Ishikawa (cell line): Measurements from ENCODE around the gene ASH1L.

Source experiments
- CEBPB ChIP-seq: IDR thresholded peaks from 2 replicates; pipeline ENCODE4 v1.6.1; 2012
- CREB1 ChIP-seq: IDR thresholded peaks from 2 replicates; pipeline ENCODE4 v1.6.1; 2012; ENCODE audit warnings: low read depth
- EGR1 ChIP-seq: IDR thresholded peaks from 2 replicates; pipeline ENCODE4 v1.6.1; 2012
- EP300 ChIP-seq: IDR thresholded peaks from 2 replicates; pipeline ENCODE4 v1.6.1; 2012; ENCODE audit warnings: borderline replicate concordance
- FOXM1 ChIP-seq: IDR thresholded peaks from 2 replicates; pipeline ENCODE4 v1.6.1; 2012; ENCODE audit warnings: low read depth, borderline replicate concordance
- NFIC ChIP-seq: IDR thresholded peaks from 2 replicates; pipeline ENCODE4 v1.6.1; 2012
- RAD21 ChIP-seq: IDR thresholded peaks from 2 replicates; pipeline ENCODE4 v1.6.1; 2012; ENCODE audit warnings: low read depth
- TAF1 ChIP-seq: IDR thresholded peaks from 2 replicates; pipeline ENCODE4 v1.6.1; 2012; ENCODE audit warnings: low read depth, mild to moderate bottlenecking
- TCF12 ChIP-seq: IDR thresholded peaks from 2 replicates; pipeline ENCODE4 v1.6.1; 2012; ENCODE audit warnings: low read depth
- TEAD4 ChIP-seq: IDR thresholded peaks from 2 replicates; pipeline ENCODE4 v1.6.1; 2012
- YY1 ChIP-seq: IDR thresholded peaks from 2 replicates; pipeline ENCODE4 v1.6.1; 2012; ENCODE audit warnings: low read depth
- ZBTB7A ChIP-seq: IDR thresholded peaks from 2 replicates; pipeline ENCODE4 v1.6.1; 2012; ENCODE audit warnings: low read depth
- TF ChIP-seq, protein P1 (sequence below): IDR thresholded peaks from 2 replicates; pipeline ENCODE4 v1.6.1; 2012
- TF ChIP-seq, protein P2 (sequence below): IDR thresholded peaks from 2 replicates; pipeline ENCODE4 v1.6.1; 2012
- TF ChIP-seq, protein P3 (sequence below): IDR thresholded peaks from 2 replicates; pipeline ENCODE4 v1.6.1; 2012; ENCODE audit warnings: low read depth, mild to moderate bottlenecking

ASH1L gene

DNA sequence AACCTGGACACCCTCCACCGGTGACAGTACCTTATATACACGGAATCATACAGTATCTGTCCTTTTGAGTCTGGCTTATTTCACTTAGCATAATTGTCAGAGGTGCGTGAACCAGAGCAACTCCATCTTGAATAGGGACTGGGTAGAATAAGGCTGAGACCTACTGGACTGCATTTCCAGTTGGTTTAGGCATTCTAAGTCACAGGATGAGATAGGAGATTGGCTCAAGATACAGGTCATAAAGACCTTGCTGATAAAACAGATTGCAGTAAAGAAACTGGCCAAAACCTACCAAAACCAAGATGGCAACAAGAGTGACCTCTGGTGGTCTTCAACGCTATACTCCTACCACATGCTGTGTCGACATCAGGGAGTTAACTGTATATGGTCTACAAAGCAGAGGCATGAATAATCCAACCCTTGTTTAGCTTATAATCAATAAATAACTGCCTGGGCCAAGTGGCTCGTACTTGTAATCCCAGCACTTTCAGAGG is 255.3 kb downstream of the ASH1L start:
- no peak for TF ChIP-seq TCF12
- peak; percentile 24; the same call in 1 of the 2 replicates for TF ChIP-seq RAD21

DNA sequence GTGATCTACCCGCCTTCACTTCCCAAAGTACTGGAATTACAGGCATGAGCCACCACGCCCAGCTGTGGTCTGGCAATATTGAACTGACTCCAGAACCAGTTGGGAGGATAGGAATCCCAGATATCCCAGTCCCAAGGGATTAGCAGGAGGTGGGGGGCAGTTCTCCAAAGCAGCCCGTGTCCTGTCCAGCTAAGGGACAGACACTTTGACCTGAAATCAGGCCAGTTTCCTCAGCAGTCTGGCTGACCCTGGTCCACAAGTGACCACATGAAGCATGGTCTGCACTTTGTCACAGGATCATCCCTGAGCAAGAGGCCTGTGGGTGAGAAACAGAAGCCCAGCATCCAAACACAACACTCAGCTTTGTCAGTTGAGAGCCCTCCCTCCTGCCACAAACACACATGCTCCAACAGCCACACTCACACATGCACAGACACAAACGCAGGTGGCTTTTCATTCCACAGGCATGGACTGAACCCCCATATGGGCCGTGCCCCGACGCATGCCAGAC is 256.7 kb downstream of the ASH1L start:
- TF ChIP-seq ZBTB7A (no peak), TCF12 (no peak), CREB1 (no peak), YY1 (no peak), NFIC (no peak), CEBPB (no peak), TEAD4 (no peak), TAF1 (no peak), FOXM1 (no peak), EGR1 (no peak), EP300 (no peak), RAD21 (no peak)
- TF ChIP-seq, protein P1, sequence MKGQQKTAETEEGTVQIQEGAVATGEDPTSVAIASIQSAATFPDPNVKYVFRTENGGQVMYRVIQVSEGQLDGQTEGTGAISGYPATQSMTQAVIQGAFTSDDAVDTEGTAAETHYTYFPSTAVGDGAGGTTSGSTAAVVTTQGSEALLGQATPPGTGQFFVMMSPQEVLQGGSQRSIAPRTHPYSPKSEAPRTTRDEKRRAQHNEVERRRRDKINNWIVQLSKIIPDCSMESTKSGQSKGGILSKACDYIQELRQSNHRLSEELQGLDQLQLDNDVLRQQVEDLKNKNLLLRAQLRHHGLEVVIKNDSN = no peak
- TF ChIP-seq, protein P2, sequence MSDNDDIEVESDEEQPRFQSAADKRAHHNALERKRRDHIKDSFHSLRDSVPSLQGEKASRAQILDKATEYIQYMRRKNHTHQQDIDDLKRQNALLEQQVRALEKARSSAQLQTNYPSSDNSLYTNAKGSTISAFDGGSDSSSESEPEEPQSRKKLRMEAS = no peak
- TF ChIP-seq, protein P3, sequence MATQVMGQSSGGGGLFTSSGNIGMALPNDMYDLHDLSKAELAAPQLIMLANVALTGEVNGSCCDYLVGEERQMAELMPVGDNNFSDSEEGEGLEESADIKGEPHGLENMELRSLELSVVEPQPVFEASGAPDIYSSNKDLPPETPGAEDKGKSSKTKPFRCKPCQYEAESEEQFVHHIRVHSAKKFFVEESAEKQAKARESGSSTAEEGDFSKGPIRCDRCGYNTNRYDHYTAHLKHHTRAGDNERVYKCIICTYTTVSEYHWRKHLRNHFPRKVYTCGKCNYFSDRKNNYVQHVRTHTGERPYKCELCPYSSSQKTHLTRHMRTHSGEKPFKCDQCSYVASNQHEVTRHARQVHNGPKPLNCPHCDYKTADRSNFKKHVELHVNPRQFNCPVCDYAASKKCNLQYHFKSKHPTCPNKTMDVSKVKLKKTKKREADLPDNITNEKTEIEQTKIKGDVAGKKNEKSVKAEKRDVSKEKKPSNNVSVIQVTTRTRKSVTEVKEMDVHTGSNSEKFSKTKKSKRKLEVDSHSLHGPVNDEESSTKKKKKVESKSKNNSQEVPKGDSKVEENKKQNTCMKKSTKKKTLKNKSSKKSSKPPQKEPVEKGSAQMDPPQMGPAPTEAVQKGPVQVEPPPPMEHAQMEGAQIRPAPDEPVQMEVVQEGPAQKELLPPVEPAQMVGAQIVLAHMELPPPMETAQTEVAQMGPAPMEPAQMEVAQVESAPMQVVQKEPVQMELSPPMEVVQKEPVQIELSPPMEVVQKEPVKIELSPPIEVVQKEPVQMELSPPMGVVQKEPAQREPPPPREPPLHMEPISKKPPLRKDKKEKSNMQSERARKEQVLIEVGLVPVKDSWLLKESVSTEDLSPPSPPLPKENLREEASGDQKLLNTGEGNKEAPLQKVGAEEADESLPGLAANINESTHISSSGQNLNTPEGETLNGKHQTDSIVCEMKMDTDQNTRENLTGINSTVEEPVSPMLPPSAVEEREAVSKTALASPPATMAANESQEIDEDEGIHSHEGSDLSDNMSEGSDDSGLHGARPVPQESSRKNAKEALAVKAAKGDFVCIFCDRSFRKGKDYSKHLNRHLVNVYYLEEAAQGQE = no peak

DNA sequence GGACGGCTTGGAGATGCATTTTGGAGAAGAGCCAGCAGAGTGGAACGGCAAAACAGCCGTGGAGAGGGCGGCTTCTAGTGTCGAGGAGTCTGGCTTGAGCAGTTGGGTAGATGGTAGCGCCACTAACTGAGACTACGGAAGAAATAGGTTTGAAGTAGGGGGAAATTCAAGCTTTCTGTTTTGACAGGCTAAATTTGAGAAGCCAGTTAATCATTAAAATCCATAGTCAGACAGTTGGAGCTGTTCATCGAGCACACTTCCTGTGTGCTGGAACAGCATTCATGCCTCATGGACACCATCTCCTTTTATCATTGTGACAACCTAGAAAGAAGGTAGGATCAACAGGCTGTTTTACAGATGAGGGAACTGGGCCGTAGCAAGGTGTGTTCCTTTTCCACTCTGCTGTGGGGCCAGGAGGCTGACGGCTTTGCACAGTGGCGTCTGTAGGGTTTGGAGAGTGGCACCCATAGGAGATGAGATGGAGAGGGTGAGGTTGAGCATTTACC is 258.0 kb downstream of the ASH1L start:
- TF ChIP-seq TEAD4 (no peak), FOXM1 (no peak), TCF12 (no peak), RAD21 (no peak), TAF1 (no peak), ZBTB7A (no peak), CEBPB (no peak), EP300 (no peak), YY1 (no peak), EGR1 (no peak), NFIC (no peak), CREB1 (no peak)
- TF ChIP-seq, protein P1 = no peak
- TF ChIP-seq, protein P2 = no peak
- TF ChIP-seq, protein P3 = no peak

DNA sequence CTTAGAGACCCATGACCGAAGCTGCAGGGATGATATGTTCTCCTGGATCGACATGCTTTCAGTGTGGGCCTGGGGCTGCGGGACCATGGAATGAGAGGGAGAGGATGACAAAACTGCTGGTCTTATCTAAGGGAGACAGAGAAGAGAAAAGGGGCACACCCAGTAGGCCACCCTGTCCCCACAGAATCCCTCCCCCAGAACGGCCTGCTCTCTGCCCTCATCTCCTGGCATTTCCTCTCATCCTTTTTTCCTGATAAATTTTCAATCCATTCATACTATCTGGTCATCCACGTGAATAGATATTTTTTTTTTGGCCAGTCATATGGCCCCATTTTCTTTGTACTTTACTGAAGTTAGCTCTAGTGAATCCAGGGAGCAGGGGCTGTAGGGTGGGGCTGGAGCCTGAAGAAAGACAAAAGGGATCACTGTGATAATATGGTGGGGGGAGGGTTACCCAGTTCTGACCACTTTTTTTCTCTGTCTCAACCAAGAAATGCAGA is 261.2 kb downstream of the ASH1L start, which contains the start of gene PKLR:
Gene PKLR (minus strand): TSS at position 97 of the 500 bp plus-strand sequence. CDS start 43 bp downstream, at position 54.
- TF ChIP-seq RAD21 = no peak
- TF ChIP-seq EGR1 = no peak
- no peak for TF ChIP-seq ZBTB7A
- TF ChIP-seq, protein P1 = no peak
- TF ChIP-seq FOXM1 = no peak
- no peak for TF ChIP-seq CEBPB
- TF ChIP-seq EP300 = no peak
- no peak for TF ChIP-seq NFIC
- no peak for TF ChIP-seq CREB1
- no peak for TF ChIP-seq TCF12
- TF ChIP-seq, protein P2 = no peak
- TF ChIP-seq TAF1 = no peak
- TF ChIP-seq, protein P3 = no peak
- no peak for TF ChIP-seq TEAD4
